Cardiac muscle cell (in vitro differentiated cells and primary cell): ENCODE data around the gene ATG5. TPM values are rescaled to one million over a fixed set of nuclear protein-coding genes. Genes with fewer than 3 reads are reported as not detected.

Experiments
- DNase-seq, 2 donors: peaks; one replicate each; pipeline versions ENCODE4 v3.0.0 to v3.0.0-alpha.2; 2010 to 2017; ENCODE audit warnings: low read depth in 1 of 2, low spot score in 1 of 2
- H3K27ac ChIP-seq: fragments of 200-600 bp; sonication (generic); 2 replicates; pipeline ENCODE4 v1.5.1; 2016
- H3K27me3 ChIP-seq: fragments of 200-600 bp; sonication (generic); 2 replicates; pipeline ENCODE4 v1.6.0; 2016; ENCODE audit warnings: control low read depth
- H3K36me3 ChIP-seq: fragments of 200-600 bp; sonication (generic); 2 replicates; pipeline ENCODE4 v1.5.1; 2016; ENCODE audit warnings: control low read depth
- H3K4me1 ChIP-seq: fragments of 200-600 bp; sonication (generic); 2 replicates; pipeline ENCODE4 v1.8.1; 2017; ENCODE audit warnings: low read depth, mild to moderate bottlenecking, mixed run types
- H3K4me3 ChIP-seq: fragments of 200-600 bp; sonication (generic); 2 replicates; pipeline ENCODE4 v1.5.1; 2016; ENCODE audit warnings: mild to moderate bottlenecking
- H3K9me3 ChIP-seq: fragments of 200-600 bp; sonication (generic); 2 replicates; pipeline ENCODE4 v1.5.1; 2017; ENCODE audit warnings: low read depth, mild to moderate bottlenecking, control low read depth
- CTCF ChIP-seq: IDR thresholded peaks from 2 replicates; pipeline ENCODE4 v1.5.1; 2012; ENCODE audit warnings: low read depth, mild to moderate bottlenecking, low read length
- polyA plus RNA-seq: library from polyadenylated mRNA; unstranded; fragments of >200 nt; fragmentation: Nextera tagmentation; extraction: Ambion mirVana; gene quantifications from 2 replicates; pipeline ENCODE4 v1.2.1, GENCODE V29; 2016
- total RNA-seq: library from RNA; depleted of rRNA; stranded (reverse); fragments of >200 nt; gene quantifications from 2 replicates; pipeline ENCODE4 v1.2.3, GENCODE V29; 2016

Gene ATG5
- total and polyA plus RNA-seq, 2 experiments from 2014 or later, result 15.2 to 32.2 TPM

DNA sequence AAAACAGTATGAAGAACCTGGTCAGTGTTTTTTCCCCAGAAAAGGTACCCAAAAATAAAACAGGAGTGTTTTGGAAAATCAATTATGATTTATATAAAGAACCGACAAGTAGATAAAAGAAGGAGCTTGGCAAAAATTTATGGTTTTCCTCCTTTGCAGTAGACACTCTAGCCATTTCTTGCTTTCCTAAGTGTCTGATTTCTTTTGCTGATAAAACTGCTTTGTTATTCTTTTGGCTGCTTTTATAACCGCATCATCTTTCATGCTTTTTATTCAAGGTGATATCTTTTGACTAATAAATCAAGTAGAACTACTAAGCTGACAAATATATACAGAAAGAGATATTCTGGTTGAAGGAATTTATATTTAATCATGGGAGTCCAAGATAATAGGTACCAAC is 16.6 kb downstream of the ATG5 start:
- no peaks in the 10 kb centered on the region for H3K9me3 ChIP-seq
- peaks cover 6% of the 10 kb centered on the region for H3K4me1 ChIP-seq
- no peak overlapping the region for H3K4me3 ChIP-seq
- TF ChIP-seq CTCF, result no peak
- H3K36me3 ChIP-seq, result no peaks in the 10 kb centered on the region
- no peaks in the 10 kb centered on the region for H3K27me3 ChIP-seq
- H3K27ac ChIP-seq, result no peak overlapping the region
- no peak for DNase-seq

DNA sequence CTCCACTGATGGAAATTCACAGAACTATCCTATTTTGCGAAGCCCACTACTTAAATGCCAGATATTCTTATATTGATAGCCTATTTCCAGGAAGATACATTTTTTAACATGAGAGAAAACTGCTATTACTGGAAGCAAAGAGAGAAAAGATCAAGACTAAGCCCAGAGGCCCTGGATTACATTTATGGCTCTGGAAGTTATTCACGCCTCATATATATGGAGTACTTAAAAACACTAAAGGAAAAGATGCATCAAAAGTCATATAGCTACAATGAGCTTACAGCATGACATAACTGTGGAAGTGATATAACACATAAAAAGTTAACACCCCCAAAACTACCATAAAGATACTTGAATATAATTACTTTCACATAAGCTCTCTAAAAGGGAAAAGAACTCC is 19.8 kb downstream of the ATG5 start:
- no peak for DNase-seq
- Histone ChIP-seq H3K27me3 (no peaks in the 10 kb centered on the region), H3K4me1 (peaks cover 6% of the 10 kb centered on the region), H3K9me3 (no peaks in the 10 kb centered on the region), H3K36me3 (no peaks in the 10 kb centered on the region), H3K27ac (no peak overlapping the region), H3K4me3 (no peak overlapping the region)
- TF ChIP-seq CTCF, result no peak

- peak; percentile 44 to 61 for DNase-seq
- peak; percentile 56 for TF ChIP-seq CTCF
- H3K36me3 ChIP-seq, result no peaks in the 10 kb centered on the region
- no peaks in the 10 kb centered on the region for H3K4me1 ChIP-seq
- no peaks in the 10 kb centered on the region for H3K27me3 ChIP-seq
- no peaks in the 10 kb centered on the region for H3K9me3 ChIP-seq
- H3K27ac ChIP-seq, result no peak overlapping the region
- H3K4me3 ChIP-seq, result no peak overlapping the region
Measured at GRCh38 chr6:106300944-106301343, 24.6 kb downstream of the ATG5 start.

- no peaks in the 10 kb centered on the region for H3K27me3 ChIP-seq
Measured at GRCh38 chr6:106300020-106300780, 25.4 kb downstream of the ATG5 start.

DNA sequence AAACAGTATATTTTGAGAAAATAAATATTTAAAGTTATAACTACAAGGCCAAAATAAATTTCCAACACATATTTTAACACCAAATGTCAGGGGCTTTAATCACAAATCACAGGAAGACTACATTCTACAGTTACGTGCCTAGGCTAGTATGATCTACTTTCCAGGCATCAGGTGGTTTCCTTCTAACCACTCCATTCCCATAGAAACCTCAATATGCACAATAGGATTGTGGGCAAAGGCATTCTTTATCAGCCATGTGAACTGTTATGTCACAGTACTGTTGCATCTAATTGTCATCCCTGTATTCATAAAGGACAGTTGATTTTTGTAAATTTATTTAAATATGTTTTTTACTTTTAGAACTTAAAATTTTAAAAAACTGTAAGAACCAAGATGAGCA is 32.4 kb downstream of the ATG5 start:
- no peak for DNase-seq

More at GRCh38 chr6:106300020-106300780, 25.4 kb downstream of the ATG5 start:
- DNase-seq, result no peak
- no peak for TF ChIP-seq CTCF
- Histone ChIP-seq H3K27ac (no peak overlapping the region), H3K4me3 (no peak overlapping the region), H3K36me3 (no peaks in the 10 kb centered on the region), H3K4me1 (no peaks in the 10 kb centered on the region), H3K9me3 (no peaks in the 10 kb centered on the region)

More for the DNA sequence above, 32.4 kb downstream of the ATG5 start:
- no peak overlapping the region for H3K27ac ChIP-seq
- H3K4me3 ChIP-seq, result no peak overlapping the region
- no peaks in the 10 kb centered on the region for H3K4me1 ChIP-seq
- TF ChIP-seq CTCF, result no peak
- H3K36me3 ChIP-seq, result peaks cover 13% of the 10 kb centered on the region
- H3K27me3 ChIP-seq, result no peaks in the 10 kb centered on the region
- no peaks in the 10 kb centered on the region for H3K9me3 ChIP-seq
